NCI-H748 (cell line): ENCODE data around the gene TAF5L.
"Not testable (repeated sequence)": the region's sequence is repeated elsewhere in the genome, so short reads cannot be mapped to it uniquely, and the experiment has no call there.

Source experiments
- DNase-seq: peaks from one replicate; lab custom pipeline; 2025; ENCODE audit not compliant: unreplicated experiment; lab: John Stamatoyannopoulos, UW

The TAF5L gene

GRCh38 chr1:229572286-229572685, 53.6 kb downstream of the TAF5L start:
- peak; percentile 79 for DNase-seq

GRCh38 chr1:229570891-229571516, 54.9 kb downstream of the TAF5L start:
- DNase-seq: no peak

GRCh38 chr1:229570305-229570704, 55.6 kb downstream of the TAF5L start:
- DNase-seq: no peak

GRCh38 chr1:229567109-229567868, 58.6 kb downstream of the TAF5L start:
- DNase-seq: no peak

GRCh38 chr1:229563701-229564100, 62.2 kb downstream of the TAF5L start:
- no peak for DNase-seq

GRCh38 chr1:229563241-229563640, 62.7 kb downstream of the TAF5L start:
- no peak for DNase-seq

- no peak for DNase-seq
Observed at GRCh38 chr1:229562686-229563085, 63.2 kb downstream of the TAF5L start.

GRCh38 chr1:229561141-229561540, 64.8 kb downstream of the TAF5L start:
- DNase-seq: no peak

GRCh38 chr1:229560124-229560523, 65.8 kb downstream of the TAF5L start:
- not testable (repeated sequence) for DNase-seq

- not testable (repeated sequence) for DNase-seq
Observed at GRCh38 chr1:229559336-229559801, 66.6 kb downstream of the TAF5L start.

GRCh38 chr1:229558460-229559335, 67.2 kb downstream of the TAF5L start, which contains the start of gene ABCB10:
ABCB10 (minus strand) TSS chr1:229558707; CDS start chr1:229558652, 55 bp downstream.
- DNase-seq: peak; percentile 95

- peak; percentile 28 for DNase-seq
Observed at GRCh38 chr1:229557913-229558414, 68.0 kb downstream of the TAF5L start.

- no peak for DNase-seq
Observed at GRCh38 chr1:229557200-229557850, 68.6 kb downstream of the TAF5L start.

GRCh38 chr1:229554886-229555621, 70.9 kb downstream of the TAF5L start:
- DNase-seq: no peak

GRCh38 chr1:229553621-229554130, 72.2 kb downstream of the TAF5L start:
- no peak for DNase-seq

- no peak for DNase-seq
Observed at GRCh38 chr1:229552732-229553131, 73.2 kb downstream of the TAF5L start.

GRCh38 chr1:229550812-229551567, 74.9 kb downstream of the TAF5L start:
- no peak for DNase-seq

GRCh38 chr1:229547542-229547941, 78.4 kb downstream of the TAF5L start:
- DNase-seq: no peak

- no peak for DNase-seq
Observed at GRCh38 chr1:229544587-229544986, 81.3 kb downstream of the TAF5L start.
